ENCODE data around the gene MORC1. TPM values are rescaled to one million over a fixed set of nuclear protein-coding genes. Genes with fewer than 3 reads are reported as not detected.

The MORC1 gene, protein sequence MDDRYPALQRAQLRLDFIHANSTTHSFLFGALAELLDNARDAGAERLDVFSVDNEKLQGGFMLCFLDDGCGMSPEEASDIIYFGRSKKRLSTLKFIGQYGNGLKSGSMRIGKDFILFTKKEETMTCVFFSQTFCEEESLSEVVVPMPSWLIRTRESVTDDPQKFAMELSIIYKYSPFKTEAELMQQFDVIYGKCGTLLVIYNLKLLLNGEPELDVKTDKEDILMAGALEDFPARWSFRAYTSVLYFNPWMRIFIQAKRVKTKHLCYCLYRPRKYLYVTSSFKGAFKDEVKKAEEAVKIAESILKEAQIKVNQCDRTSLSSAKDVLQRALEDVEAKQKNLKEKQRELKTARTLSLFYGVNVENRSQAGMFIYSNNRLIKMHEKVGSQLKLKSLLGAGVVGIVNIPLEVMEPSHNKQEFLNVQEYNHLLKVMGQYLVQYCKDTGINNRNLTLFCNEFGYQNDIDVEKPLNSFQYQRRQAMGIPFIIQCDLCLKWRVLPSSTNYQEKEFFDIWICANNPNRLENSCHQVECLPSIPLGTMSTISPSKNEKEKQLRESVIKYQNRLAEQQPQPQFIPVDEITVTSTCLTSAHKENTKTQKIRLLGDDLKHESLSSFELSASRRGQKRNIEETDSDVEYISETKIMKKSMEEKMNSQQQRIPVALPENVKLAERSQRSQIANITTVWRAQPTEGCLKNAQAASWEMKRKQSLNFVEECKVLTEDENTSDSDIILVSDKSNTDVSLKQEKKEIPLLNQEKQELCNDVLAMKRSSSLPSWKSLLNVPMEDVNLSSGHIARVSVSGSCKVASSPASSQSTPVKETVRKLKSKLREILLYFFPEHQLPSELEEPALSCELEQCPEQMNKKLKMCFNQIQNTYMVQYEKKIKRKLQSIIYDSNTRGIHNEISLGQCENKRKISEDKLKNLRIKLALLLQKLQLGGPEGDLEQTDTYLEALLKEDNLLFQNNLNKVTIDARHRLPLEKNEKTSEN
- total RNA-seq (ENCODE audit: low replicate concordance) = not detected in 2 replicates

DNA sequence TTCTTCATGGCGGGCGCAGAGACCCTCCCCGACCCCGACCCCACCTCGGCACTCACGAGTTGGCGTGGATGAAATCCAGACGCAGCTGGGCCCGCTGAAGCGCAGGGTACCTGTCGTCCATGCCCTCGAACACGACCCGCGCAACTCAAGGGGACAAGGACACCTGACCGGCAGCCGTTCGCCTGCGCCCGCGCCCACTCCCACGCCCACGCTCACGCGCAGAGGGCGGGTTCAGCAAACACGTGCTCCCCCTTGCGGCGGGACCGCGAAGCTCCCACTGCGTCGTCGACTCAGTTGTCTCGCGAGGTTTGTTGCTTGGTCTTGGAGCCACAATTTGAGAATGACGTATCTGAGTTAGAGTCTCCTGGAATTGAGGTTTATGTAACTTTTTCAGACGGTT lies at the start of gene MORC1:
Gene MORC1 (minus strand): TSS at position 196 of the 400 bp plus-strand sequence. CDS start 75 bp downstream, at position 121.

DNA sequence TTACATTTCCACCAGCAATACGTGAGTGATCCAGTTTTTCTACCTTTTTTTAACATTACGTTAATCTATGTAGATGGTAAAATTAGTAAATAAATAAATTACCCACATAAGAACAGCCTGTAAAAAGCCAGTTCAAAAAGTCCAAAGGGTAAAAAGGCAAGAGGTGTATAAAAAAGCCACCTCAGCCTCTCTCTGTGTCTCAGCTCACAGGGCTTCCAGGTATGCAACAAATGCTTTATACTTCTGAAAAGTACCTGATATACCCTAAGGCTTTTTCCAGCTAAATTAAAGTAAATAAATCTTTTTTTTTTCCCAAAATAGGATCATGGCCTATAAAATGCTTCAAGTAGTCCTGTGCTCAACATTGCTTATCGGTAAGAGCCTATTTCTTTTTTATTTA lies 18.6 kb upstream of the MORC1 start, which contains the start of gene C3orf85:
Gene C3orf85 (plus strand): TSS at position 197 of the 400 bp plus-strand sequence. CDS start 129 bp downstream, at position 326.

DNA sequence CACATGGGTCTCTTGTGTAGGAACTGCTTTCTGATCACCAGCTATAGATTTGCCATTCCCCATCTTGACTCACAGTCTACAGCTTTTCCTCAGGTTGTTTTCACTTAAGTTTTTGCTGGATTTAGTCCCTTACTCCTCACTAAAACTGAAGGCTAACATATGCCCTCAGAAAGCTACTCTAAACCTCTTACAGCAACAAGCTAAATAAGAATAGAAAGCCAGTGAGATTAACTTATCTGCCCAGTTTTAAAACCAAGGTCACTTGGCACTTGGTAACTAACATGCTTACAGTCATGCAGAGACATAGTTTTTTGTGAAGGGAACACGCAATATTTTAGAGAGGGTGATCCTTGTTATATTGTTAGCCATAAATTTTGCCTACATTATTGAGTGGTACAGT lies 164.2 kb downstream of the MORC1 start, which contains the start of gene GUCA1C:
Gene GUCA1C (minus strand): TSS at position 180 of the 400 bp plus-strand sequence. CDS start 117 bp downstream, at position 63.

Other genes starting within 250 kb of the MORC1 start
- not detected in 2 replicates for gene GUCA1C, start 164.3 kb downstream of the MORC1 start, total RNA-seq (ENCODE audit: low replicate concordance)
- not detected in 2 replicates for gene C3orf85, start 18.6 kb upstream of the MORC1 start, total RNA-seq (ENCODE audit: low replicate concordance)
- gene DPPA2, start 198.4 kb upstream of the MORC1 start, total RNA-seq (ENCODE audit: low replicate concordance) = not detected in 2 replicates
- not detected in 2 replicates for gene DPPA4, start 219.4 kb upstream of the MORC1 start, total RNA-seq (ENCODE audit: low replicate concordance)

All from smooth muscle cell of the coronary artery (primary cell).